Articular chondrocyte of knee joint (primary cell): Measurements from ENCODE around the gene KLHDC4. TPM values are rescaled to one million over a fixed set of nuclear protein-coding genes. Genes with fewer than 3 reads are reported as not detected.

Source experiments
- total RNA-seq: library from RNA; depleted of rRNA; stranded (reverse); fragments of >200 nt; gene quantifications from 2 replicates; pipeline ENCODE4 v1.2.3, GENCODE V29; 2012

KLHDC4 gene
- 14.6 and 21.2 TPM in 2 replicates for total RNA-seq

GRCh38 chr16:87765776-87766484, at the start of gene KLHDC4:
Gene KLHDC4, minus strand, starts transcription at chr16:87765986. Its CDS starts 96 bp downstream, at chr16:87765890.

Other genes with a start within 250 kb of the KLHDC4 start
- not detected in 2 replicates for gene JPH3, start 163.5 kb downstream of the KLHDC4 start, total RNA-seq
- 14.7 and 52.9 TPM in 2 replicates for gene SLC7A5, start 103.5 kb upstream of the KLHDC4 start, total RNA-seq
- gene CA5A, start 170.5 kb upstream of the KLHDC4 start, total RNA-seq = not detected in 2 replicates
- 17.0 and 19.5 TPM in 2 replicates for gene BANP, start 185.4 kb upstream of the KLHDC4 start, total RNA-seq